GM13977 (cell line): Measurements from ENCODE around the gene NCAM1.

Source experiments
- DNase-seq: peaks from one replicate; pipeline ENCODE4 v3.0.0; 2012; ENCODE audit warnings: low spot score
- CTCF ChIP-seq: IDR thresholded peaks from 2 replicates; pipeline ENCODE4 v1.5.1; 2012; ENCODE audit warnings: mild to moderate bottlenecking, control low read depth; ENCODE audit not compliant: insufficient read depth; ENCODE audit errors: extremely low read depth, missing control alignments
- in situ Hi-C: fragments of 300-500 bp; cut with MboI; formaldehyde crosslinking; loops from one replicate; pipeline ENCODE4 v1.12.0; 2022; ENCODE audit warnings: low sequenced_read_pairs, low pct_unique_long_range_greater_than_20kb, mixed read lengths, inconsistent platforms; ENCODE audit not compliant: unreplicated experiment

Gene NCAM1

GRCh38 chr11:113141010-113141409 lies 179.8 kb downstream of the NCAM1 start:
- TF ChIP-seq CTCF = no peak
- in situ Hi-C loops = no loop called here
- DNase-seq = no peak

- no peak for DNase-seq
- TF ChIP-seq CTCF = no peak
- in situ Hi-C loops = no loop called here
Observed at GRCh38 chr11:113142508-113142907, 181.3 kb downstream of the NCAM1 start.

GRCh38 chr11:113147249-113147648 lies 186.0 kb downstream of the NCAM1 start:
- in situ Hi-C loops = no loop called here
- TF ChIP-seq CTCF = no peak
- DNase-seq = no peak

- DNase-seq = no peak
- in situ Hi-C loops = no loop called here
- TF ChIP-seq CTCF = no peak
Observed at GRCh38 chr11:113148076-113148475, 186.9 kb downstream of the NCAM1 start.

- no peak for DNase-seq
- in situ Hi-C loops = no loop called here
- no peak for TF ChIP-seq CTCF
Observed at GRCh38 chr11:113148652-113149051, 187.4 kb downstream of the NCAM1 start.

GRCh38 chr11:113151521-113151920 lies 190.3 kb downstream of the NCAM1 start:
- no peak for DNase-seq
- no peak for TF ChIP-seq CTCF
- in situ Hi-C loops = no loop called here

GRCh38 chr11:113152500-113152899 lies 191.3 kb downstream of the NCAM1 start:
- in situ Hi-C loops = no loop called here
- no peak for TF ChIP-seq CTCF
- no peak for DNase-seq
